Fibroblast of villous mesenchyme (primary cell): ENCODE results near the gene TUBGCP5. TPM values are rescaled to one million over a fixed set of nuclear protein-coding genes. Genes with fewer than 3 reads are reported as not detected.

ENCODE experiments used
- DNase-seq: peaks from one replicate; pipeline ENCODE4 v3.0.0-alpha.2; 2010; ENCODE audit warnings: low read depth
- H3K4me3 ChIP-seq: 2 replicates; pipeline ENCODE4 v1.5.1; 2011; ENCODE audit warnings: low read depth, mild to moderate bottlenecking, low read length
- total RNA-seq: library from RNA; depleted of rRNA; stranded (reverse); fragments of >200 nt; gene quantifications from 2 replicates; pipeline ENCODE4 v1.2.3, GENCODE V29; 2012
- TF ChIP-seq, protein P1 (sequence below): IDR thresholded peaks from 2 replicates; pipeline ENCODE4 v1.5.1; 2012; ENCODE audit warnings: low read depth, mild to moderate bottlenecking, low read length; ENCODE audit not compliant: insufficient read depth

The TUBGCP5 gene
- total RNA-seq, 1 donor = 31.1 TPM

DNA sequence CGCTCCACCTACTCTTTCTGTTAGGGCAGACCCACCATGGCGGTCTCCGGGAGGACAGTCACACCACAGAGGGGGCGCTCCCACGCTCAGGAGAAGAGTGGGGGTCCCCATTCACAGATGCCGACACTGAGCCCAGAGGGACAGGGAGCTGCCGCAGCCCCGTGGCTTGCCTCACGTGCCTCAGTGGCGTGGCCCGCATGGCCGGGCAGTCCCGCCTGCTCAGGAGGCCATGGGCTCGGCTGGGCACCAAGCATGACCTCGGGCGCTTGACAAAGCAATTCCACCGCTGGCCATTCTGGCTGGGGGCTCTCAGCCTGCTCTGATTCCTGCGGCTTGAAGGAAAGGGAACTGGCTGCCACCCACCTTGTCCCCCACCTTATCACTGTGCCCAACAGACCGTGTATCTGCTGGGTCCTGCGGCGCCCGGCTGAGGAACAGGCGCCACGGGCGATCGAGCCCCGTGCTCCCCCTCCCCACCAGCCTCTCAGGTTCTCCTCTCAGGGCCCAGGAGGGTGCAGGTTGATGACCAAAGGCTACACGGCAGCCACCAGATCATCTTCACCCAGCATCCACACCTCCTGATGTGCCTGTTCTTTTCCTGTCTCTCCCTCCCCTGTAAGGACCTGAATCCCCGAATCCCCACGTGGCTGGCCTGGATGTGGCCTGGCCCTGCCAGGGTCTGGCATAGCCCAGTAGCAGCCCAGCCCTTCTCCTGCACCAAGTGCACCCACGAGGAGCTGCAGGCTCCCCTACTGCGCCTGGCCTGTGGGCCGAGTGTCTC lies 79.9 kb downstream of the TUBGCP5 start:
- TF ChIP-seq, protein P1, sequence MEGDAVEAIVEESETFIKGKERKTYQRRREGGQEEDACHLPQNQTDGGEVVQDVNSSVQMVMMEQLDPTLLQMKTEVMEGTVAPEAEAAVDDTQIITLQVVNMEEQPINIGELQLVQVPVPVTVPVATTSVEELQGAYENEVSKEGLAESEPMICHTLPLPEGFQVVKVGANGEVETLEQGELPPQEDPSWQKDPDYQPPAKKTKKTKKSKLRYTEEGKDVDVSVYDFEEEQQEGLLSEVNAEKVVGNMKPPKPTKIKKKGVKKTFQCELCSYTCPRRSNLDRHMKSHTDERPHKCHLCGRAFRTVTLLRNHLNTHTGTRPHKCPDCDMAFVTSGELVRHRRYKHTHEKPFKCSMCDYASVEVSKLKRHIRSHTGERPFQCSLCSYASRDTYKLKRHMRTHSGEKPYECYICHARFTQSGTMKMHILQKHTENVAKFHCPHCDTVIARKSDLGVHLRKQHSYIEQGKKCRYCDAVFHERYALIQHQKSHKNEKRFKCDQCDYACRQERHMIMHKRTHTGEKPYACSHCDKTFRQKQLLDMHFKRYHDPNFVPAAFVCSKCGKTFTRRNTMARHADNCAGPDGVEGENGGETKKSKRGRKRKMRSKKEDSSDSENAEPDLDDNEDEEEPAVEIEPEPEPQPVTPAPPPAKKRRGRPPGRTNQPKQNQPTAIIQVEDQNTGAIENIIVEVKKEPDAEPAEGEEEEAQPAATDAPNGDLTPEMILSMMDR = no peak
- H3K4me3 ChIP-seq = no peak overlapping the region
- DNase-seq = no peak

DNA sequence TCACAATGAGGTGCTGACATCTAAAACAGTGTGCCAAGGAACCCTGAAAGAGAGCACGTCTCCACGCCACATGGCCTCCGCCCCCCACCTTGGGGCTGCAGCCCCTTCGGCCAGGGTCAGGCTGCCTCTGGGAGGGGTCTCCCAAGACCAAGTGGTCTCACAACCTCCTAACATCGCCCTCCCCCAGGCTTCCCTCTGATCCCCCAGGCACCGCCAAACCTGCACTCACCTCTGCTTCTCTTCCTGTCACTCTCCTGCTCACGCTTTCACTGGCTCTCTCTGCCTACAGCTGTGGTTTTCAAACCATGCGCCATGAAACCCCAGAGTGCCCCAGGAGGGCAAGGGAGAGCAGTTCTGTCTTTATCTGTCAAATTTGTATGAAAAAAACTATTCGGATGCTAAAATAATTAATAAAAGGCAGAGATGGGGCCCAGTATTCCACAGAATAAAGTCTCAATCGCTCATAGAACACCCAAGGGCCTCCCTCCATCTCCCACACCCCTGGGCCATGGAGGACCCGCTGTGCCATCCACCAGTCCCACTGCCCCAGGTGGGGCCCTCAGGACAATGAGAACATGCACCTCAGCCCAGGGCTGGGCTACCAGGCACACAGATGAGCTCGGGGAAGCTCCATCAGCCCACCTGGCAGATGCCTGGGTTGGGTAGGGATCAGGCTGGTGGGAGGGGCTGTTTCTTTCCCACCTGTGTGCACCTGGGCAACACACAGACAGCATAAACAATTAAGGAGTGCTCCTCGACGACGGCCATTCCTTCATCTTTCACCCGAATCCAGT lies 80.7 kb downstream of the TUBGCP5 start:
- no peak overlapping the region for H3K4me3 ChIP-seq
- TF ChIP-seq, protein P1 = no peak
- no peak for DNase-seq

DNA sequence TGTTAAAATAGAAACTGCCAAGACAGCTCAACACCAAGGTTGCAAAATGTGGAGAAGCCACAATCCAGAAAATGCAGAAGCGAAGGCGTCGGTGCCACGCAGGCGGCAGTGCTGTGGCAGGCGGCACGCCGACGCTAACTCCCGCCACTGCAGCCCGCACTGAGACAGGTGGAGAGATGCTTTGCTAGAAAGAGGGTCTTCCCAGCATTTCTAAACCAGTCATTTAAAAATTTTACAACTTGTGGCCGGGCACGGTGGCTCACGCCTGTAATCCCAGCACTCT lies 82.5 kb downstream of the TUBGCP5 start:
- TF ChIP-seq, protein P1 = no peak

DNA sequence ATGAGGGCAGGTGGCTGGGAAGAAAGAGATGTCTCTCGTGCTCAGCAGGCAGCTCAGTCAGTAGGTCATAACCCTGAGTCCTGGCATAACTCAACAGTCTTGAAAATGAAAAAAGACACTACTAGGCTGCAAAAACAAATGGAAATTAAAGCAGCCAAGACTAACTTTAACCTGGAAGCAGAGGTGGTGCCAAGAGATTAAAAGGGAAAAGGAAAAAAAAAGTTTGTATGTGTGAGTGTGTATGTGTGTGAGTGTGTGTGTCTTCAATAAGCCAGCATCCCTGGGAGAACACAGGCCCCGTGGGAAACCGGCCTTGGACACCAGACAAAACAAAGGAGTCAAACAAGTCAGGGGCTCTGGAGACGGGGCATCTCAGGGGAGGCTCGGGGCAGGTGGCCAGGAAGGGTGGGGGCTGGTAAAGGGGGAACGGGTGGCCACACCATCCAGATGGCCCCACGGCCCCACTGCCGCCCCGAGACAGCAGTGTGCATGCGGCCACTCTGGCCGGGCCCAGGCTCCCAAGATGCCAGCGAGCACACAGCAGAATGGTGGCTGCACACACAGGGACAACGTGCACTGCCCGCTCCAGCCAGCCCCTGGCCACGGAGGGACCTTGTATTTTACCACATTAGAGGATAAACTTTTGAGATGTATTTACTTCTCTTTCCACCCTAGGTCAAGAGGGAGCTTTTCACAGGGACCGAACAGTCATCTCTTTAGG lies 83.0 kb downstream of the TUBGCP5 start:
- TF ChIP-seq, protein P1 = no peak
- DNase-seq = peak; percentile 34

More for the DNA sequence above, 82.5 kb downstream of the TUBGCP5 start:
- no peak overlapping the region for H3K4me3 ChIP-seq
- DNase-seq = no peak

GRCh38 chr15:22955544-22956119 lies 83.7 kb downstream of the TUBGCP5 start:
- TF ChIP-seq, protein P1 = no peak
- no peak for DNase-seq
- H3K4me3 ChIP-seq = no peak overlapping the region

More for the DNA sequence above, 83.0 kb downstream of the TUBGCP5 start:
- no peak overlapping the region for H3K4me3 ChIP-seq

DNA sequence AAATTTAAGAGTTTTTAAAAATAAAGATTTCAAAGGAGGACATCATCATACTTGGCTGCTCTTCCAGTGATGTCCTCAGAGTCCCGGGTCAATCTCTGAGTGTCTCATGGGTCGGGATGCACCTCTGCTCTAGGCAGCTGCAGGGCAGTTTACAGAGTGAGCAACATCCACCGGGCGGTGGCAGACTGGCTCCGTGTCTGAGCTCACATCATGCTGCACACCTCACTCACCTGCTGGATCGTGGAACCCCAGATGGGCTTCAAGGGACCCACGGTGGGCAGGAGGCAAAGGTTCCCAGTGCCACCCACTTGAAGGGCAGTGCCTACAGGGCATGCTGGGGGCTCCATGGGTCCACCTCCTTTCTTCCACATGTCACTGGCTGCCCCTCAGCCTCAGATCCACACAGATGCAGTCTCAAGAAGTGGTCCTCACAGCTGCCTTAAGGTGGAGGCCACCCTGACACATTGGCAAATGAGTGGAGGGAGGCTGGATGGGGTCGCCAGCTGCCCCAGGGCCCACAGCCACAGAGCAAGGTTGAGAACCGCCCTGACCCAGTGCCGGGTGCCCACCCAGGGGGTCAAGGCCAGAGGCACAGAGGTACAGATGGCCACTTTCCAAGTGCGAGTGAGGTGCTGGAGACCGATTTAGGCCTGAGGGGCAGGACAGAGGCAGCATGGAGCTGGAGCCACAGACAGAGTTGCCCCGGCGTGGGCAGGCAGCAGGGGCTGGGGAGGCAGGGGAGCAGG lies 84.4 kb downstream of the TUBGCP5 start:
- TF ChIP-seq, protein P1 = no peak
- no peak for DNase-seq
- no peak overlapping the region for H3K4me3 ChIP-seq
